ENCODE results near the gene PKLR.

GRCh38 chr1:155309423-155310021, 8.3 kb upstream of the PKLR start:
- TF ChIP-seq CTCF (IDR thresholded peaks at IDR 0.05), result no peak
- TF ChIP-seq POLR2A (IDR thresholded peaks at IDR 0.05), result no peak

Data from esophagus squamous epithelium (tissue), 4 donors.